HG03159 (cell line): ENCODE measurements around the gene PHIP.
"Not testable (repeated sequence)": the region's sequence is repeated elsewhere in the genome, so short reads cannot be mapped to it uniquely, and the experiment has no call there.

Experiments used
- ATAC-seq: cut with Tn5 transposase; IDR thresholded peaks from one replicate; pipeline ENCODE4 v1.9.1; 2021; ENCODE audit warnings: mild to moderate bottlenecking, moderate library complexity; ENCODE audit not compliant: unreplicated experiment

Gene PHIP

GRCh38 chr6:79078075-79078969 is at the start of gene PHIP:
TSS of gene PHIP (minus strand) at chr6:79078254. CDS start at chr6:79078068, 186 bp downstream.
- peak; percentile 72 for ATAC-seq

GRCh38 chr6:79127660-79128059 is 49.6 kb upstream of the PHIP start:
- ATAC-seq, result no peak

GRCh38 chr6:79119217-79119616 is 41.2 kb upstream of the PHIP start:
- ATAC-seq, result no peak

- ATAC-seq, result no peak
Measured at GRCh38 chr6:79117752-79118151, 39.7 kb upstream of the PHIP start.

- ATAC-seq, result no peak
Measured at GRCh38 chr6:79115553-79116182, 37.6 kb upstream of the PHIP start.

- no peak for ATAC-seq
Measured at GRCh38 chr6:79111549-79111948, 33.5 kb upstream of the PHIP start.

- no peak for ATAC-seq
Measured at GRCh38 chr6:79101164-79101563, 23.1 kb upstream of the PHIP start.

- no peak for ATAC-seq
Measured at GRCh38 chr6:79100304-79100703, 22.2 kb upstream of the PHIP start.

GRCh38 chr6:79094938-79095337 is 16.9 kb upstream of the PHIP start:
- ATAC-seq, result no peak

- ATAC-seq, result not testable (repeated sequence)
Measured at GRCh38 chr6:79091801-79092200, 13.7 kb upstream of the PHIP start.

- no peak for ATAC-seq
Measured at GRCh38 chr6:79089552-79090404, 11.7 kb upstream of the PHIP start.

- no peak for ATAC-seq
Measured at GRCh38 chr6:79084693-79085092, 6.6 kb upstream of the PHIP start.

GRCh38 chr6:79082304-79082703 is 4.2 kb upstream of the PHIP start:
- no peak for ATAC-seq

- no peak for ATAC-seq
Measured at GRCh38 chr6:79081663-79082062, 3.6 kb upstream of the PHIP start.

- no peak for ATAC-seq
Measured at GRCh38 chr6:79079561-79080041, 1.5 kb upstream of the PHIP start.

- peak; percentile 31 for ATAC-seq
Measured at GRCh38 chr6:79077715-79078074, 359 bp downstream of the PHIP start.

- ATAC-seq, result peak; percentile 42
Measured at GRCh38 chr6:79076782-79077641, 1.0 kb downstream of the PHIP start.

GRCh38 chr6:79076160-79076559 is 1.9 kb downstream of the PHIP start:
- no peak for ATAC-seq

- ATAC-seq, result no peak
Measured at GRCh38 chr6:79073888-79074287, 4.2 kb downstream of the PHIP start.

GRCh38 chr6:79072640-79073181 is 5.3 kb downstream of the PHIP start:
- peak; percentile 27 for ATAC-seq
